Stimulated activated CD4-positive, alpha-beta T cell treated with anti-CD3 and anti-CD28 coated beads, Interleukin-15, amount 100 ng/mL, for 24 hours (primary cell): ENCODE measurements around the gene GMDS.

ENCODE experiments used
- DNase-seq: peaks from one replicate; pipeline ENCODE4 v3.0.0-alpha.2; 2020

The GMDS gene

DNA sequence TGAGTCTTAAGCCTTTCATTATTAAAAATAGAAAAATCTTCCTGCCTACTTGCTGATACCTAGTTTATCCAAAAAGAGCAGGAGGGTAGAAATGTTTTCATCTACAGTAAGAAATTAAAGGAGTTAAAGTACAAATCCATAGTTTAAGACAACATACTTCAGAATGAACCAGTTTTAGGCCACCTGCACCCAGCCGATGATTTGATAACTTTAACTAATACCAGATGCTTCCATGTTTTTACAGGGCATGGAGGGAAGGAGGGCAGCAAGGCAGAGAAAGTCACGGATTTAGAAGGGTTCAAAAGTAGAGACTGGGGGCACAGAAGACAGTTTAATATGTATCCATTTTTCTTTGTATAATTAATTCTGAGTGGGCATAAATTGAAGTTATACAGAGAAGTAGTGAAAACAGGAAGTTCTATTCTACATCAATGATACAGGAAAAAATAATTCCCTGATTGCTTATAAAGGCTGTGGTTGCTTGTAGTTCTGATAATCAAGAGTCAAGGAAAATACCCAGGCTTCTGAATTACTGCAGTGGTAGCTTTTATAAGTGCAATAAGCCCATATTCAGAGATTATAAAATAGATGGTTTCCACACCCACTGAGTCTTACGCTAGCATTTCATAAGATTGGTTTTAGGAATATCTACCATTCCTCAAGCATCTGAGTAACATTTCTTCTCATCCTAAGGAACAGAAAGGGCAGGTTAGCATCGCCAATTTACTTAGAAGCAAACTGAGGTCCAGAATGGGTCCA lies 72.0 kb downstream of the GMDS start:
- no peak for DNase-seq

DNA sequence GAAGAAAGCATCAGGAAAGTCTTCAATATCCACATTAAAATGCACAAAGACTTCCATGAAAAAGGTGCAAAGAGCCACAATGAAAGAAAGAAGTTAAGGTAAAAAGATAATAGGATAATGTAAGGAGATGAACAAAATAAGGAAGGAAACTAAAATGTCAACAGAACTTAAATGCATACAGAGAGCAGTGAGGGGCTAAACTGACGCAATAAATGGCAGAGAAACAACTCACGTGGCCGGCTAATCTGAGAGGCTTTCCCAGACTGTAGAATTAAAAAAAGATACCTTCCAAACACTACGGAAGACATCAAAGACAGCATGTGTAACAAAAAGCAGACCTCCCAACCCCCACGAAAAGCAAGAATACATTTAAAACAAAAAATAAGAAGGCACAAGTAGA lies 73.7 kb downstream of the GMDS start:
- DNase-seq, result no peak

- DNase-seq, result no peak
These were observed 76.9 kb downstream of the GMDS start for GRCh38 chr6:2168480-2168879.

- no peak for DNase-seq
These were observed 78.7 kb downstream of the GMDS start for GRCh38 chr6:2166717-2167116.

DNA sequence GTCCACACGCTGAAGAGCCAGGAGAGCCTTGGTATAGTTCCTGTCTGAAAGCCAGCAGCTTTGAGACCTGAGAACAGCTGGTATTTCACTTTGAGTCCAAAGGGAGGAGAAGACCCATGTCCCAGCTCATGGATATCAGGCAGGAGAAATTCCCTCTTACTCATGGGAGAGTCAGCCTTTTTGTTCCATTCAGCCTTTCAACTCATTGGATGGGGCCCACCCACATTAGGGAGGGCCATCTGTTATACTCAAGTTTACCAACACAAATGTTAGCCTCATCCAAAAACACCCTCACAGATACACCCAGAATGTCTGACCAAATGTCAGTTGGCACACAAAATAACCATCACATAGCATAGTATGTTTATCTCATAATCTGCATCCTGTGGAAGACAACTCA lies 80.1 kb downstream of the GMDS start:
- DNase-seq, result no peak

GRCh38 chr6:2164481-2164880 lies 80.9 kb downstream of the GMDS start:
- no peak for DNase-seq

- DNase-seq, result no peak
These were observed 83.3 kb downstream of the GMDS start for GRCh38 chr6:2162079-2162445.

DNA sequence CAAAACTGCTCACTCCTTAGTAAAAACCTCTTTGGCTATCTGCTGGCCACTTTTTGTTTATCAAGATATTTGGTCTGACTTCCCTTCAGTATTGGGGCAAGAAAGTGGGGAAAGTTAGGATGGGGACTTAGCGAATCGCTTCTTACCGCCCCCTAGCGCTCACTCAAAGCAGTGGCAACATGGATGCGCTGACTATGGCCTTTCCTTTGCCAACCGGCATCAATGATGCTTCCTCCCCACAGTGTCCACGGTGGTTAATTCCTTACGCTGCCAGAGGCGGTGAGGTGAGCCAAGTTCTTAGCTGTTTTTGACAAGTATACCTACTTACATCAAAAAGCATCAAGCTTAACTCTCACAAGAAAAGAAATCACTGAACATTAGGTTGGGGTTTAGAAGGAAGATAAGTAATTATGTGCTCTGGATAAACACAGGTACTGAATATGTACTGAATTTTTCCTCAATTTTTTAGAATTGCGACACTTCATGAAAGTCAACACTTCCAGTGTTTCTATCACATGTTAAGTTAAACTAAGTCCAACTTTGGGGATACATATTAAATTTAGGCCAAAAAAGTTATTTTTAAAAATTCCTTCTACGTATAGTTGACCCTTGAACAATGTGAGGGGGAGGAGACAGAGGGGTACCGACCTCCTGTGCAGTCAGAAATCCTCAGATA lies 86.7 kb downstream of the GMDS start:
- peak; percentile 17 for DNase-seq

- DNase-seq, result peak; percentile 21
These were observed 87.8 kb downstream of the GMDS start for GRCh38 chr6:2157441-2158127.

DNA sequence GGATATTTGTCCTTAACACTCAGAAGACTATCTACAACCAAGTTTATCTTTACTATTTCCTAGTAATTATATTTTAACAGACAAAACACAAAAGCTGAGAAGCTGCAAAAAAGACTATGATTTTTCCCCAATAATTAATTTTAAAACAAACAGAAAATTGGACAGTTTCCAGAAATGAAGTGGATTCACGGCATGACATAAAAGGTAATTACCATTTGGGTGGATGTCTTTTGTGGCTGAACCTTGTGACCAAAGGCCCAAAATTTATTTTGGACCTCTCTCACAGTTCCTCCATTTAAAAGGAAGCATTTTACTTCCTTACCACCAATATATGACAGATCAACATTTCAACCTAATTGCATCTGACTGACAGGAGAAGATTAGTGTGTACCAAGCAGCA lies 90.2 kb downstream of the GMDS start:
- DNase-seq, result no peak

- DNase-seq, result no peak
These were observed 95.9 kb downstream of the GMDS start for GRCh38 chr6:2149361-2150006.

GRCh38 chr6:2148748-2149147 lies 96.7 kb downstream of the GMDS start:
- no peak for DNase-seq

DNA sequence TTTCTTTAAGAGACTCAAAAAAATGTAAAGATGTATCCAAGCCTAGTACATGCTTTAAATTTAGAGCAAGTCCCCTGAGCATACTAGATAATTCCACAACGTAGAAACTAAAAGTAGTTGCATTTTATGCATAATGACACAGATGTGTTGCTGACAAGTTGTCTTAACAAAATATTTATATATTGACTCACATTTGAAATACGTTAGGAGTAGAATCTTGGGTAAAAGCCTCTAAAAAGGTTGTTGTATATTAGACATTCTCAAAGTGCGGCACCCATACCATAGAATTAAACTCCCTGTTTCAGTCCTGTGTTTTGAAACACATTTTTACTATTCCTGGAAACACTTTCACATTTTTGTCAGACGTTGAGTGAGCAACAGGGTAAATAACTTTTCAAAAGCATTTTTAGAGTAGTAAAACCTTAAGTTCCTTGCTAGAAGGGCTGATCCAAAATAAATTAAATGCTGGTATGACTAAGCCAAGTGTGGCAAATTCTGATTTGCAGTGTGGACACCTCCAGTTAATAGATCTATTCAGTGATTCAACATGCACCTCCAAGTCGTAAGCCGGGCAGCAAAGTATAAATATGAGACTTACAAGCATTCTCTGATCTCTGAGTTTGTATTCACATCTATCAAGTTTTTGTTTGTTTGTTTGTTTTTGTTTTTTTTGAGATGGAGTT lies 97.5 kb downstream of the GMDS start:
- no peak for DNase-seq

DNA sequence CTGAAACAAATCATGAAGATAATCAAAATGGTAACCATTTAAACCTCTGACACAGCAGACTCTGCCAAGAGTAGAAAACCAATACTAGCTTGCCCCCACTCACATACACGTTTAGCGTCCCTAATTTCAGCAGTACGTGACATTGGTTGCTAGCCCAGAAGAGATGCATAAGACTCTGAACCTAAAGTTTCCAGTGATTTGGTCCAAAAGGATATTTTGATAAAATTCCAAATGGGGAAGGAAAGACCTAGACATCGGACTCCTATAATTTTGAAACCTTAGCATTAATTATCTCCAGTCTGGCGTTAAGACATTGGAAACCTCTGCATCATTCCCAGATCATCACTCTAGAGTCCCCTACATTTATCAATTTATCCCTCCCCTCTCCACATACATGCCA lies 98.1 kb downstream of the GMDS start:
- DNase-seq, result no peak

DNA sequence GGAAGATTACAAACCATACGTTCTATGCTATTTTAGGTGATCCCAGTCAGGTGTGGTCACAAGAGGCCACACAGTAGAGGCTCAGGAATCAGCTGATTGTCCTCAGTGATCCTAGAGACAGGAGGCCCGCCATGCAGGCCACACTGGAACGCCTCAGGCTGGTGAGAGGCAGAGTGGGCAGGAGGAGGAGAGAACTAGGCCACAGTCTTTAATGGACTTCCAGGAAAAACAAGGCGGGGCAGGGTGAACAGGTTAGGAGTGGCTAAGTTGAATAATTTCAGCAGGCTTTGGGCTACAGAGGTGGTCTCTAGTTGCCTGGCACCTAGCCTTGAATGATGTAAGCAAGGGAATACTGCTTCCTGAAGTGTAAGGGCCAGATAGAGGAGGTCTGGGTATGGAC lies 101.2 kb downstream of the GMDS start:
- DNase-seq, result no peak

DNA sequence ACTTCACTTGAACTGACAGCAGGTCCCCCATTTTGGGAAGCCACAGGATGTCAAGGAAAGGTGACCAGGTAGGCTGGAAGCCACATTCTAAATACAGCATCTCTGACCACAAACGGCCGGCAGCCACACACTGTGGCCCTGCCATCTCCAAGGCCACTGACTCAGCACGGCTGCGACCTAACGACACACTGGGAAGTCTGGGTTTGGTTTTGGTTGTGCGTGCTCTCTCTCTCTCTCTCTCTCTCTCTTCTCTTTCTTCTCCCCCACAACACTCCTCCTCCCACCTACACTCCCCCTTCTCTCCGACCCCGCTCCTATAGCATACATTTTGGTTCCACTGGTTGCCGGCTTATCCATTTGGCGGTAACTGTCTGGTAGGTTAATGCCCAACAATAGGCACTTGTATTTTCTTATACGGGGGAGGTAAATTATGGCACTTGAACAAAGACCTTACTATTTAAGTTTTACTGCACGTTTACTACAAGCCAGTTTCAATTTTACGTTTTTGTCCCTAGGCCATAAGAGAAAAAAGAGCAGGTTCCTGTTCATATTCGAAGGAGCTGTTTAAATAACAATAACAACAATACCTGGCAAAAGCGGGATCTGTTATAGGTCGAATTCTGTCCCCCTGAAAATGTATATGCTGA lies 103.6 kb downstream of the GMDS start:
- DNase-seq, result no peak

- DNase-seq, result no peak
These were observed 104.8 kb downstream of the GMDS start for GRCh38 chr6:2140438-2141128.

DNA sequence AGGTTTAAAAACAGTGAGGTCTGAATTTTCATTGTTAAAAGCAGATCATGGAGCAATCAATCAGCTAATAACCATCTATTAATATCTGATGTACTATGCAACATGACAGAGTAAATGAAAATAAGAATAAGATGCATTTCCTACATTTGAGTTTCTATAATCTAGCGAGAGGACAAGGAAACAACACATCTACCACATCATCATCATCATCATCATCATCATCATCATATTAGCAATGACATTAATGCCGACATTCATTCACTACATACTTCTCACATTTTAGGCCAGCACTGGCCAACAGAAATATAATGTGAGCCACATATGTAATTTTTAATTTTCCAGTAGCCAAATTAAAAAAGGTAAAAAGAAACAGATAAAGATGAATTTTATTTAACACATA lies 110.0 kb downstream of the GMDS start:
- DNase-seq, result no peak

DNA sequence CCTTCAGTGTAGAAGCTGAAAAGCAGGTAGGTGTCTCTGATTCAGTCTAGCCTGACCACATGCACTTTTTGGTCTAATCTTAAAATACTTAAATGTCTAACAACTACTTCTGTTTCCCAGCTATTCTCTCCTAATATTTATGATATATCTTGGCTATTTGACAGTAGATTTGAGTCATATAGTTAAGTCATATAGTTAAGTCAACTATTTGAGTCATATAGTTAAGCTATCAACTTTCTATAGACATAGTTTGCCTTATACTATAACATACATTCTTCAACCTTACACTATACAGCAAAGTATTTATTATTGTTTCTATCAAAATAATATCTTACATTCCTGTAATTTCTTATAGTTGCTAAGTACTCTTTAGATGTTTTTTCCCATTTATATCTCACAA lies 110.9 kb downstream of the GMDS start:
- DNase-seq, result no peak

DNA sequence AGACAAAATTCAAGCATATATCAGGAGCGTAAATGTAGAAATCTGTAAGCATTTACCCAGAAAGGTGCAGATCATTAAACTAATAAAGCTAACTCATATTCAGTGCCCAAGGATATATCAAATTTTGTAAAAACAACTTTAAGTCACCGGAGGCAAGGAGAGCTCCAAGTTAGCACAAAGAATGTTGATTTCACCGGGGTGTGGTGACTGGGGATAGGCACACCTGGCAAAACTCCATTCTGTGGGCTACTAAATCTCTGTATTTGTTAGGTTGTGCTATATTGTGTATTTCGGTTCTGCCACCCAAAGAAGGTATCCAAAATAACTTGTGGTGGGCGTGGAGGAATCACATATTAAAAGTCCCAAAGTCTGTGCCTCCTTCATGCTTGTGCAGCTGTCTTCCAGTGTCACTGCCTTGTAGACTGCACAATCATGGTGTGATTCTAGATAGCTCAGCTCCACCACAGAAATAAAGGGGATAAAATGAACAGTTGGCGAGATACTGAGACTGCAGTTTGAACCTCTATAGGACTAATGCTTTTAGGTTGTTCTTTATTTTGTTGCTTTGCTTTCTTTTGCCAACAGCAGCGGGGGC lies 111.6 kb downstream of the GMDS start:
- DNase-seq, result no peak

GRCh38 chr6:2132916-2133315 lies 112.5 kb downstream of the GMDS start:
- no peak for DNase-seq

DNA sequence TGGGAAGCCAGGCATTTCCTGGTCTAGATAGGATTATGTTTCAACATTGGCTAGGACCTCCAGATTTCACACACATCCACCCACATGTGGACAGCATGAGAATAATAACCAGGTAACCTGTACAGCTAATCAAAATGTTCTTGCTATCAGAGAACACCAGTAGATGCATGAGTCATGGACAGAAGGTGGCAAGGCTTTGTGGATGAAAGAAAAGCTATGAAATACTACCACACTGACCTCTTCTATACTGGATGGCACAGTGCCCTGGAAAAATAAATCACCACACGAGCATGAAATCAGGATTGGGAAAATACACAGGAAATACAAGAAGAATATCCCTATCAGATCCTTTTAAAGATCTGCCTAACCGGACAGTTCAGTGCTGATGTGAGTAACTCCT lies 113.0 kb downstream of the GMDS start:
- no peak for DNase-seq
